HPDE6-E6E7 (cell line): ENCODE results near the gene TSNAX.

Source experiments
- DNase-seq: peaks from one replicate; pipeline ENCODE4 v3.0.0; 2011; ENCODE audit warnings: missing footprints; ENCODE audit errors: extremely low spot score

TSNAX gene

GRCh38 chr1:231601824-231602672 is 73.6 kb downstream of the TSNAX start:
- no peak for DNase-seq

DNA sequence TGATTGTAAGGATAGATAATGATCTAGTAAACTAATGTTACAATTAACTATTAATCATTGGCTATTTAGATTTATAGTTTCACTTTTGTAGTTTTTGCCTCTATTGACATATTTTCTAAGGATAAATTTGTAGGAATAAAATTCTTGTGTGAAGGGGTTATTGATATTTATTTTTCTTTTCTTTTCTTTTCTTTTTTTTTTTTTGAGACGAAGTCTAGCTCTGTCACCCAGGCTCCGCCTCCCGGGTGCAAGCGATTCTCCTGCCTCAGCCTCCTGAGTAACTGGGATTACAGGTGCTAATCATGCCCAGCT is 74.2 kb downstream of the TSNAX start:
- no peak for DNase-seq

- no peak for DNase-seq
Measured at GRCh38 chr1:231603598-231604275, 75.3 kb downstream of the TSNAX start.

- no peak for DNase-seq
Measured at GRCh38 chr1:231604276-231604621, 75.8 kb downstream of the TSNAX start.

- DNase-seq: no peak
Measured at GRCh38 chr1:231605149-231606100, 77.0 kb downstream of the TSNAX start.

DNA sequence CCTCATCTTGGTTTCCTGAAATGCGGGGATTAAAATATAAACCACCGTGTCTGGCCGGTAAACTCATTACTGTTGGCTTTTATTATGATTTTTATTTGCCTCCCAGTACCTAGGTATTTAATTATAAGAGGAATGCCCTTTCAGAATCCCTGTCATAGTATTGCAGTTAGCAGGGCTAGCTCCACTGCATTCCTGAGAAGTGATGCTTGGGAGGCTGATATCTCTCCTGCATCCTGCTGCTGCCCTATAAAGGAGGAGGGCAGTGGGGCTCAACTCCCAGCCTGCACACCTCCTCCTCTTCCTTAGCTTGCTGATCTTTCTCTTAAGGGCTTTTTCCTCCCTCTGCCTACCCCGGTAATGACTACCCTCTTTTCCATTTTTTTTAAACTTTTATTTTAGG is 78.2 kb downstream of the TSNAX start:
- peak; percentile 37 for DNase-seq

- DNase-seq: no peak
Measured at GRCh38 chr1:231610388-231610787, 81.9 kb downstream of the TSNAX start.

DNA sequence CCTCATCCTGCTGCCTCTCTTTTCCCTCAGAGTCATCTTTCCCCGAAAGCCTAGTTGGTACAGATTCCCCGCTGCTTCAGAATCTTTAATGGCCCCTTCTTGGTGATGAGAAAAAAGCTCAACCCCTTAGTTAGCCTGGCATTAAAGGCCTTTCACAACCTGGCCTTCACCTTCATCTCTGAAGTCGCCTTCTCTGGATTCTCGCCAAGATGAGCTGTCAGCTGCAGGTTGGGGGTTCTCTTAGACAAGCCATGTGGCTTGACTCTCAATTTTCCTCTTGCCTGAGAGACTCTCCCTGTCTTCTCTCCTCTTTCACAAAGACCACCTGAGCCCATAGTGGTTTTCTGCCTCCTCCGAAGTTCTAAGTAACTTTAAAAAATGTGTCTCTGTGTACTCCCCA is 82.6 kb downstream of the TSNAX start:
- no peak for DNase-seq

- no peak for DNase-seq
Measured at GRCh38 chr1:231611851-231612250, 83.4 kb downstream of the TSNAX start.

DNA sequence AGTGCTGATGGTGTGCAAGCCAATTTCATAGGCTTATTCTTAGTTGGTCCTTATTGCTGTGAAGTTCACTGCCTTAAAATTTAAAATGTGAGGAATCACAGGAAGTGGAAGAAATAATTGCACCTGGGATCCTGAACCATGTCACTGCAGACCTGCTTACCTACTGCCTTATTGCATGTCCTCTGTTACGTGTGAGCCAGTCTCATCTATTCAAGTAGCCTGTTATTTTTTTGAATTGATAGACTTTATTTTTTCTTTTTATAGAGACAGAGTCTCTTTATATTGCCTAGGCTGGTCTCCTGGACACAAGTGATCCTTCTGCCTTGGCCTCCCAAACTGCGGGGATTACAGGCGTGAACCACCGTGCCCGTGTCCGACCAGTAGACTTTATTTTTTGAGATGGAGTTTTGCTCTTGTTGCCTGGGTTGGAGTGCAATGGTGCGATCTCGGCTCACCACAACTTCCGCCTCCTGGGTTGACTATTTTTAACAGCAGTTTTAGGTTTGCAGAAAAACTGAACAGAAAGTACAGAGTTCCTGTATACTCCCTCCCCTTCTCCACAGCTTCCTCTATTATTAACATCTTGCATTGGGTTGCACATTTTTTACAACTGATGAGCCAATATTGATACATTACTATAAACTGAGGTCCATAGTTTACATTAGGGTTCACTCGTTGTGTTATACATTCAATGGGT is 84.1 kb downstream of the TSNAX start:
- no peak for DNase-seq

DNA sequence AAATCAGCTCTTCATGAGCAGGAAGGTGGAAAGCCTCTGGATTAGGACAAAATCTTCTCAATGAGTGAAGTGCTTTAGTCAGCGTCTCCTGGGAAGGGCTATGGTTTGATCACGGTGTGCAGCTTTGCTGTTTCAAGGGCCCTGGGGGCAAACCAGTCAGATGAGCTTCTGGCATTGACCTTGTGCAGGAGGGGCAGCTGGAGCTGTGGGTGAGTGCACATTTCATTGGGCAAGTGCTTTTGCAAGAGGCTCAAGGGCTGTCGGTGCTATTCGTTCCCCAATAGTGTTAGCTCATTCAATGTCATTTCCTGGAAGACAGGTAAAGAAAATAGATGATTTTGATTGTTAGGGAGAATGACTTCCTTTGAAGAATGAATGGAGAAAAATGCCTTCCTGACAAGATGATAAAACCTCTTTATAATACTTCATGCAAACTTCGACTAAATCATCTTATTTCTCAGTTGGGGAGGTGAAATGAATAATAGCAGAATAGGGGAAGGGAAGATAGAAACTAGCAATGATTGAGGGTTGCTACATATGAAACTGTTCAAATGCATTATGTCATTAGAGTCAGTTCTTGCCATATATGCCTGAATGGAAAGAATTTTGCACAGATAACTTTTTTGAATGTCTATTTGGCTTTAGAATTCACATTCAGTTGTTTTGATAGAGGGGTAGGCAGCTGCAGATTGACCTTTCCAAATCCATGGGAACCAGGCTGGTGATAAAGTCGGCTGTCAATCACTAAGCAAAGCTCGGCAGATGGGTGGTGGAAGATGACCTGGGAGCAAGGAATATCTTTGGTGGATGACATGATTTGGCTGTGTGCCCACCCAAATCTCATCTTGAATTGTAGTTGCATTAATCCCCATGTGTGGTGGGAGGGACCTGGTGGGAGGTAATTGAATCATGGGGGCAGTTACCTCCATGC is 85.2 kb downstream of the TSNAX start:
- no peak for DNase-seq
